GM19043 (cell line): ENCODE data around the gene TRIM15.
"Not testable (repeated sequence)": the region's sequence is repeated elsewhere in the genome, so short reads cannot be mapped to it uniquely, and the experiment has no call there.

ENCODE experiments used
- ATAC-seq: cut with Tn5 transposase; IDR thresholded peaks from one replicate; pipeline ENCODE4 v1.9.1; 2021; ENCODE audit warnings: low read depth; ENCODE audit not compliant: unreplicated experiment

The TRIM15 gene

DNA sequence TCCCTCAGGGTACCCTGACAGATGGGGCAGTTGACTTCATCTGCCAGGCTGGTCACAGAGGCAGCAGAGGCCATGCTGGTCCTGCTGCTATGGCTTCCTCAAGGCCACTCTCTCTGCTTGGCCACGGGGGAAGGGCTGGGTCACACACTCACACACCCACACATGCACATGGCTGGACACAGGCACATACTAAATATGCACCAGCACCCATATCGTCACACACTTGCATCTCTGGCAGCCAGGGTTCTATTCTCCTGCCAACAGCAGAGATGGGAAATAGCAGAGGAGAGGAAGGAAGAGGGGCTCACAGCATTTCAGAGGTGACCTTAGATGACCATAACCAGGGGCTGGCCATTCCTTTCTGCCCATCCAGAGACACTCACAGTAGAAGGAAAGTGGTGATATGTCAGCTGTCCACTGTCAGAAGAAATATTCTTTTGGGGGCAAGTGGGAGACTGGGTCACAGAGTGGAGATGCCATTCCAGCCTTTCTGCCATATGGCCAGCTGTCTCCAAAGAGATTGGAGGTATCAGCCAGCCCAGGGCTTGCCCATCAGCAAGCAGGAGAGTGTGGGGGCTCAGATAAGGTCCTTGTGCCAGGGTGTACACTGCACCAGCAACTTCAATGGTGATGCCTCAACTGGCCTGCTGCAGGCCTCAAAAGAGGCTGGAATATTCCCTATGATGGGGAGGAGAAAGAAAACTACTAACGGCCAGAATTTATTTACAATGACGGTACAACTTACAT is 2.4 kb upstream of the TRIM15 start, which contains the start of gene TRIM10:
TSS of gene TRIM10 (minus strand) at position 427 of the 747 bp plus-strand sequence. CDS start at position 74, 353 bp downstream.
- no peak for ATAC-seq

DNA sequence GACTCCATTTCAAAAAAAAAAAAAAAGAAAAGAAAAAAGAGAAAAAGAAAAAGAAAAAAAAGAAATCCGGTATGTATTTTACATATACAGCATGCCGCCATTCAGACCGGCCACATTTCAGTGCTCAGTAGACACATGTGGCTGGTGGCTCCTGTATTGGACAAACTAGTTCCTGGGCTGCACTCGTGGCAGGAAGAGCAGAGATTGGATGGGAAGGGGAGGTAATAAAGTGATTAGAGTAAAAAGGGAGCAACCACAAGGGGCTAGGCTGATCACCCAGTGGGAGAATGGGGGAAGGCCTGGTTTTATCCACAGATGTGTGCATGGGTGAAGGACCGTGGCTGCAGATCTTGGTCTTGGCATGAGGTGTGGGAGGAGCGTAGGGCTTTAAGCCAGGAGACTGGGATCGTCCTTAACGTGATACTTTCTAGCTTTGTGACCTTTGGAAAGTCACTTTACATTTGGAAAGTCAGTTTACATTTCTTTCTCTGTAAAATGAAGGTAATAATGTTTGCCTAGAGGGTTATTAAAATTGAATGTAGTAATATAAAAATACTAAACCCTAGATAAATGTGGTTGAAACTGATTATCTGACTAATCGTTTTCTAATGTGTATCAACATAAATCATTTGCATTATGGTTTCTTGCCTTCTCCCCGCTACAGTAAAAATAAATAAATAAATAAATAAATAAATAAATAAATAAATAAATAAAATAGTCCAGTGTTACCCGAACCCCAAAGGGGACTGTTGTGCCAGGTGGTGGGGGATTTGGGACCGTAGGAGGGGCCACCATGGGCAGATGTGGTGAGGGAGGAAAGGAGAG is 869 bp upstream of the TRIM15 start:
- ATAC-seq: no peak

DNA sequence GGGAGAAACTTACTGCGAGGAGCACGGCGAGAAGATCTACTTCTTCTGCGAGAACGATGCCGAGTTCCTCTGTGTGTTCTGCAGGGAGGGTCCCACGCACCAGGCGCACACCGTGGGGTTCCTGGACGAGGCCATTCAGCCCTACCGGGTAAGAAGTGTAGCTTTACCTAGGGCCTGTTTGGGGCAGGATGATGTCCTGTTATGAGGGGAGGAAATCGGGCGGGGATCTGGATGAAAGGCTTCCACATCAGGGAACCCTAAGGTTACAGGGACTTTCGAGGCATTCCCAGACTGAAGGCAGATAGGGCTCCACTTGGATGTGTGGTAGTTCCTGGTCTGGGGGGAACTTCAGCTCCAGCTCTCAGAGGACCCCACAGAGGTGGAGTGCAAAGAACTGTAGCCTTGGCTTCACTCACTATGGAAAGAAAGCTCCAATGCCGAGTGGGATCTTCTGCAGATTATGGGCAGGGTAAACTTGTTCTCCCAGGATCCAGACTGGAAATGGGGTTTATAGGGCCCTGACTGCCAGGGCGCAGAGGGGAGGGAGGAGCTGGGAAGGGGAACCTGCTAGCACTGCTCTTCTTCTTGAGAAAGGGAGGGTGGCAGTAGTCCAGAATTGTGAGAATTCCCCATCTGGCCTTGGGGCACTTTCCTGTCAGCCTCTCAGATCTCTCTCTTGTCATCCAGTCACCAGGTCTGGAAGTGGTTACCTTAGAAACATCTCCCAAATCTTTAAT is 740 bp downstream of the TRIM15 start:
- no peak for ATAC-seq

DNA sequence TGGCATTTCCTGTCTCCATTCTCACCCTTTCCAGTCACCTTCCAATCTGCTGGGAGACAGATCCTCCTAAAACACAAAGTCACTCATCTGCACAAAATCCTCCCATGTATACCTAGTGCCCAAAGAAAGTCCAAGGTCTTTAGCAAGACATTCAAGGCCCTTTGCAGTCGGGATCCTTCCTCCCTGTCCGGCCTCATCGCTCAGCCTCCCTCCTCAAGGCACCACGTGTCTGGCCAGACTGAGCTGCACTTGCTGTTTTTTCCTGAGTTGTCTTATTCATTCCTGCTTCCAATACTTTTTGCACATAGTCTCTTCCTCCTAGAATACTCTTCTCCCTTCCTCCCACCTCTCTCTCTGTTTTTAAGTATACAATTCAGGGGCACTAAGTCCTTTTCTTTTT is 1.4 kb downstream of the TRIM15 start:
- ATAC-seq: no peak

DNA sequence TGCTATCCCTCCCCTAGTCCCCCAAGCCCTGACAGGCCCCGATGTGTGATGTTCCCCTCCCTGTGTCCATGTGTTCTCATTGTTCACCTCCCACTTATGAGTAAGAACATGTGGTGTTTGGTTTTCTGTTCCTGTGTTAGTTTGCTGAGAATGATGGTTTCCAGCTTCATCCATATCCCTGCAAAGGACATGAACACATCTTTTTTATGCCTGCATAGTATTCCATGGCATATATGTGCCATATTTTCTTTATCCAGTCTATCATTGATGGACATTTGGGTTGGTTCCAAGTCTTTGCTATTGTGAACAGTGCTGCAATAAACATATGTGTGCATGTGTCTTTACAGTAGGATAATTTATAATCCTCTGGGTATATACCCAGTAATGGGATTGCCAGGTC is 1.9 kb downstream of the TRIM15 start:
- ATAC-seq: not testable (repeated sequence)

GRCh38 chr6:30167101-30167500 is 3.8 kb downstream of the TRIM15 start:
- ATAC-seq: no peak

- no peak for ATAC-seq
These were observed 5.4 kb downstream of the TRIM15 start for GRCh38 chr6:30168741-30169140.

GRCh38 chr6:30169658-30170614 is 6.6 kb downstream of the TRIM15 start:
- no peak for ATAC-seq

- no peak for ATAC-seq
These were observed 8.5 kb downstream of the TRIM15 start for GRCh38 chr6:30171677-30172471.

DNA sequence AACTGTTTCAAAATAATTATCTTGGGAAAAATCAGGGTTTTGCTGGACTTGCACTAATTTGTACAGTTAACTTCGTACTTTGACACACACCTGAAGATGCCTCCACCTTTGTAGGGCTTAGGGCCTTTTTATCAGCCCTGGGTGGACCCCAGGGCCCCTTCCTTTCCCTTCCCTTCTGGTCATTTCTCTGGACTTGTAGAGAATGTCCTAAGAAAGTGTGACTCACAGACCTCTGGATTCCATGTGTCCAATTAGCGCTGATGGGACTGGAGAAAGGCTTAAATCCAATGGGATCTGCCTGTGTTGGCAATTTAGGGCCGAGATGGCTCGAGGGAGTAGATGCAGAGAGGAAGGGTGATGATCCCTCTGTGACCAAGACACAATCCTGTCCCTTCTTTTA is 9.3 kb downstream of the TRIM15 start:
- no peak for ATAC-seq

DNA sequence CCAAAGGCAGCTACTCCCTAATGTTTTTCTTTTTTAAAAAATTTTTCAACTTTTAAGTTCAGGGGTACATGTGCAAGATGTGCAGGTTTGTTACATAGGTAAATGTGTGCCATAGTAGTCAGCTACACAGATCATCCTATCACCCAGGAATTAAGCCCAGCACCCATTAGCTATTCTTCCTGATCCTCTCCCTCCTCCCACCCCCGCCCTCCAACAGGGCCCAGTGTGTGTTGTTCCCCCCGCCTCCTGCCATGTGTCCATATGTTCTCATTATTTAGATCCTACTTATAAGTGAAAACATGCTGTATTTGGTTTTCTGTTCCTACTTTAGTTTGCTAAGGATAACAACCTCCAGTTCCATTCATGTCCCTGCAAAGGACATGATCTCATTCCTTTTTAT is 12.4 kb downstream of the TRIM15 start:
- no peak for ATAC-seq

GRCh38 chr6:30178837-30179236 is 15.5 kb downstream of the TRIM15 start:
- no peak for ATAC-seq

DNA sequence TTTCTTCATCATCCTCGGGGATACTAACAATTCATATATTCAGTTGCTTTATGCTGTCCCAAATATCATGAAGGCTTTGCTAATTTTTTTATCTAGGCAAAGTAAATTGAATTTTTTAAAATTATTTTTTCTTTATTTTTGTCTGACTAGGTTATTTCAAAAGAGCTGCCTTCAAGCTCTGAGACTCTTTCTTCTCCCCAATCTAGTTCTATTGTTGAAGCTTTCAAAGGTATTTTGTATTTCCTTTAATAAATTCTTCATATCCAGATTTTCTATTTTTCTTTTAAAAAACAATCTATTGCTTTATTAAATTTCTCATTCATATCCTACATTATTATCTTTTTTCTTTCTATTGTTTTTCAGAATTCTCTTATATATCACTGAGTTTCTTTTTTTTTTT is 16.8 kb downstream of the TRIM15 start:
- no peak for ATAC-seq

- no peak for ATAC-seq
These were observed 21.2 kb downstream of the TRIM15 start for GRCh38 chr6:30184417-30185031.

DNA sequence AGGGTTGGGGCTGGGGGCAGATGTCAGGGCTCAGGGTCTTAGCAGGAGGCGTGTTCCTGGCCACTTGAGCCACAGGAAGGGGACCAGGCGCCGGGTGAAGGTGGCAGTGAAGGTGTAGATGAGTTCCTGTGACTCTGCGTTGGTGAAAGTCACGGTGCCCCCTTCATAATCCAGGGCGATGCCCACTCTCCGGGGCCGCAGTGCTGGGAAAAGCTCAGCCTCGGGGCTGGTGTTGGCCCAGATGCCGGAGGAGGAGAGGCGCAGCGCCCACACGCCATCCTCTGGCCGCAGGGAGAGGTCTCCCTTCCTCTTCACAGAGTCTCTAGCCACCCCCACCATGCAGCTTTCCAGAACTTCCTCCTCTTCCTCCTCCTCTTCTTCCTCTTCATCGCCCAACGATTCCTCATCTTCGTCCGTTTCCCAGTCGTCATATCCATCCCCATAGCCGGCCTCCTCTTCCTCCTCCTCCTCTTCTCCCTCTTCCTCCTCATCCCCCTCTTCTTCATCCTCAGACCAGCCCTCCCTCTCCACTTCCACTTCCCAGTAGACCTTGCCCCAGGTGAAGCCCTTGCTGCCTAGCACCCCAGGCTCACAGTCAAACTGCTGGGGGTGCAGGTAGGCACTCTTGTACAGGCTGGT is 22.6 kb downstream of the TRIM15 start:
- no peak for ATAC-seq

DNA sequence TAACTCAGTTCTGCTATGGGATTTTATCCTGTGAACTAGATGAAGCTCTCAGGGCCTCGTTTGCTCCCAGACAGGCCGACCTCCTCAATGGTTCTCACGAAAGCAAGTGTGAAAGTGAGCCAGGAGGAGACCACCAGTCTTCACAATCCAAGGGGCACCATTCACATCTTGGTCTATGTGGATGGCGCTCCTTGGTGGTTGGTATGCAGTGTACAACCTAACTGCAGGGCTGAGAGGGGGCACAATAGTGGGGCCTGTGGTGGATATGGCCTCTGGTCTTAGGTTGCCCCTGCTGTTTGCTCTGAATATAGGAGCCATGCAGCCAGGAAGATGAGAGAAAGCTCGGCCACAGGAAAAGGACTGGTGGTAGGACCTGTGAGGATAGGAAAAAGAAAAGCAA is 25.2 kb downstream of the TRIM15 start:
- no peak for ATAC-seq

- no peak for ATAC-seq
These were observed 28.7 kb downstream of the TRIM15 start for GRCh38 chr6:30192076-30192475.
